Measurements from ENCODE around the gene SMAD2.
"Not testable (repeated sequence)": the region's sequence is repeated elsewhere in the genome, so short reads cannot be mapped to it uniquely, and the experiment has no call there.

SMAD2 gene

GRCh38 chr18:47773931-47774330 lies 156.5 kb downstream of the SMAD2 start:
- ChIA-PET CTCF (no interaction called here), POLR2A (no interaction called here)
- TF ChIP-seq ELF4 (IDR thresholded peaks at IDR 0.05) (no peak), SUZ12 (IDR thresholded peaks at IDR 0.05) (no peak), HDGF (IDR thresholded peaks at IDR 0.05; ENCODE audit: borderline replicate concordance) (no peak), SP1 (IDR thresholded peaks at IDR 0.05) (no peak), BHLHE40 (IDR thresholded peaks at IDR 0.05; ENCODE audit: borderline replicate concordance) (no peak), FOXA1 (IDR thresholded peaks at IDR 0.05) (no peak), L3MBTL2 (conservative IDR thresholded peaks at IDR 0.05) (no peak), ZNF384 (IDR thresholded peaks at IDR 0.05) (no peak), FOXM1 (IDR thresholded peaks at IDR 0.05; ENCODE audit: borderline replicate concordance) (no peak), PKNOX1 (IDR thresholded peaks at IDR 0.05) (no peak), LEF1 (IDR thresholded peaks at IDR 0.05; ENCODE audit: borderline replicate concordance) (no peak), ARNT (IDR thresholded peaks at IDR 0.05) (no peak), CTBP1 (IDR thresholded peaks at IDR 0.05; ENCODE audit: borderline replicate concordance) (no peak)
- no peak for DNase-seq (ENCODE audit: extremely low spot score)

- CTCF ChIA-PET, result interaction anchor here (1.0 kb wide), 1 partner anchor 16 kb away, joined by 5 read pairs; no protein-coding TSS in a partner anchor
- peak; percentile 70 for DNase-seq (ENCODE audit: extremely low spot score)
- POLR2A ChIA-PET, result no interaction called here
- TF ChIP-seq LEF1 (IDR thresholded peaks at IDR 0.05; ENCODE audit: borderline replicate concordance) (no peak), CTBP1 (IDR thresholded peaks at IDR 0.05; ENCODE audit: borderline replicate concordance) (no peak), SP1 (IDR thresholded peaks at IDR 0.05) (no peak), BHLHE40 (IDR thresholded peaks at IDR 0.05; ENCODE audit: borderline replicate concordance) (no peak), TARDBP (IDR thresholded peaks at IDR 0.05) (no peak), ELF4 (IDR thresholded peaks at IDR 0.05) (no peak), FOXK2 (IDR thresholded peaks at IDR 0.05) (no peak), PKNOX1 (IDR thresholded peaks at IDR 0.05) (no peak), FOXA1 (IDR thresholded peaks at IDR 0.05) (no peak), HDGF (IDR thresholded peaks at IDR 0.05; ENCODE audit: borderline replicate concordance) (no peak), ZNF384 (IDR thresholded peaks at IDR 0.05) (no peak), ARNT (IDR thresholded peaks at IDR 0.05) (no peak), SUZ12 (IDR thresholded peaks at IDR 0.05) (no peak), NFRKB (IDR thresholded peaks at IDR 0.05) (no peak), L3MBTL2 (conservative IDR thresholded peaks at IDR 0.05) (no peak), FOXM1 (IDR thresholded peaks at IDR 0.05; ENCODE audit: borderline replicate concordance) (no peak)
Observed at GRCh38 chr18:47772374-47773248, 157.8 kb downstream of the SMAD2 start.

- TF ChIP-seq FOXK2 (IDR thresholded peaks at IDR 0.05), result no peak
- no peak for TF ChIP-seq BHLHE40 (IDR thresholded peaks at IDR 0.05; ENCODE audit: borderline replicate concordance)
- TF ChIP-seq SP1 (IDR thresholded peaks at IDR 0.05), result no peak
- TF ChIP-seq SUZ12 (IDR thresholded peaks at IDR 0.05), result no peak
- no peak for TF ChIP-seq TARDBP (IDR thresholded peaks at IDR 0.05)
- no peak for DNase-seq (ENCODE audit: extremely low spot score)
- POLR2A ChIA-PET, result no interaction called here
- CTCF ChIA-PET, result interaction anchor here (1.0 kb wide), 1 partner anchor 16 kb away, joined by 5 read pairs; no protein-coding TSS in a partner anchor
Observed at GRCh38 chr18:47771922-47772321, 158.5 kb downstream of the SMAD2 start.

GRCh38 chr18:47767699-47768098 lies 162.8 kb downstream of the SMAD2 start:
- CTCF ChIA-PET, result no interaction called here
- TF ChIP-seq PKNOX1 (IDR thresholded peaks at IDR 0.05) (no peak), L3MBTL2 (conservative IDR thresholded peaks at IDR 0.05) (no peak), ELF4 (IDR thresholded peaks at IDR 0.05) (no peak), FOXK2 (IDR thresholded peaks at IDR 0.05) (no peak), ARNT (IDR thresholded peaks at IDR 0.05) (no peak), ZNF384 (IDR thresholded peaks at IDR 0.05) (no peak), BHLHE40 (IDR thresholded peaks at IDR 0.05; ENCODE audit: borderline replicate concordance) (no peak), FOXA1 (IDR thresholded peaks at IDR 0.05) (no peak), NFRKB (IDR thresholded peaks at IDR 0.05) (no peak), HDGF (IDR thresholded peaks at IDR 0.05; ENCODE audit: borderline replicate concordance) (no peak), FOXM1 (IDR thresholded peaks at IDR 0.05; ENCODE audit: borderline replicate concordance) (no peak), LEF1 (IDR thresholded peaks at IDR 0.05; ENCODE audit: borderline replicate concordance) (no peak)
- DNase-seq (ENCODE audit: extremely low spot score), result no peak
- POLR2A ChIA-PET, result no interaction called here

GRCh38 chr18:47767198-47767597 lies 163.3 kb downstream of the SMAD2 start:
- POLR2A ChIA-PET; CTCF ChIA-PET; DNase-seq (ENCODE audit: extremely low spot score): not testable (repeated sequence)

Data from HEK293T (cell line).